ENCODE results near the gene DMXL1.

DNA sequence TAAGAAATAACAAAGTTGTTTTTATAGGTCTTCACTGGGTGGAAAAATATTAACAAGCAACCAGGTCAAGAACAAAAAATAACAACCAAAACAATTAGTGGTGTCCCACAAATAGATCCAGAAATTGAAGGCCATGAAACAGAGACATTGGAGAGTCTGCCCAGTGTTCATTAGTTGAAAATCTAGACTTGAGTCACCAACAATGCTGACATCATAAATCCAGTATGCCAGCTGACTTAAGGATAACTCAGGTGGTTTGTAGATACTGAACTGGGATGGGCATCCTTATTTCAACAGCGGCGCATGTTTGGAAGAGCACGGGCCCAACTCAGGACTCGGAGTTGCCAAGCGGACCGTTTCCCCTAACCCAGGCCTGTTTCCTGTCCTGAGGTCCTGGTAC, 204.3 kb downstream of the DMXL1 start:
- TF ChIP-seq, protein P1, sequence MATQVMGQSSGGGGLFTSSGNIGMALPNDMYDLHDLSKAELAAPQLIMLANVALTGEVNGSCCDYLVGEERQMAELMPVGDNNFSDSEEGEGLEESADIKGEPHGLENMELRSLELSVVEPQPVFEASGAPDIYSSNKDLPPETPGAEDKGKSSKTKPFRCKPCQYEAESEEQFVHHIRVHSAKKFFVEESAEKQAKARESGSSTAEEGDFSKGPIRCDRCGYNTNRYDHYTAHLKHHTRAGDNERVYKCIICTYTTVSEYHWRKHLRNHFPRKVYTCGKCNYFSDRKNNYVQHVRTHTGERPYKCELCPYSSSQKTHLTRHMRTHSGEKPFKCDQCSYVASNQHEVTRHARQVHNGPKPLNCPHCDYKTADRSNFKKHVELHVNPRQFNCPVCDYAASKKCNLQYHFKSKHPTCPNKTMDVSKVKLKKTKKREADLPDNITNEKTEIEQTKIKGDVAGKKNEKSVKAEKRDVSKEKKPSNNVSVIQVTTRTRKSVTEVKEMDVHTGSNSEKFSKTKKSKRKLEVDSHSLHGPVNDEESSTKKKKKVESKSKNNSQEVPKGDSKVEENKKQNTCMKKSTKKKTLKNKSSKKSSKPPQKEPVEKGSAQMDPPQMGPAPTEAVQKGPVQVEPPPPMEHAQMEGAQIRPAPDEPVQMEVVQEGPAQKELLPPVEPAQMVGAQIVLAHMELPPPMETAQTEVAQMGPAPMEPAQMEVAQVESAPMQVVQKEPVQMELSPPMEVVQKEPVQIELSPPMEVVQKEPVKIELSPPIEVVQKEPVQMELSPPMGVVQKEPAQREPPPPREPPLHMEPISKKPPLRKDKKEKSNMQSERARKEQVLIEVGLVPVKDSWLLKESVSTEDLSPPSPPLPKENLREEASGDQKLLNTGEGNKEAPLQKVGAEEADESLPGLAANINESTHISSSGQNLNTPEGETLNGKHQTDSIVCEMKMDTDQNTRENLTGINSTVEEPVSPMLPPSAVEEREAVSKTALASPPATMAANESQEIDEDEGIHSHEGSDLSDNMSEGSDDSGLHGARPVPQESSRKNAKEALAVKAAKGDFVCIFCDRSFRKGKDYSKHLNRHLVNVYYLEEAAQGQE (IDR thresholded peaks at IDR 0.05; ENCODE audit: insufficient read depth in 1 of 2, low read depth in 2 of 2, low read length in 1 of 2), result no peak
- TF ChIP-seq, protein P2, sequence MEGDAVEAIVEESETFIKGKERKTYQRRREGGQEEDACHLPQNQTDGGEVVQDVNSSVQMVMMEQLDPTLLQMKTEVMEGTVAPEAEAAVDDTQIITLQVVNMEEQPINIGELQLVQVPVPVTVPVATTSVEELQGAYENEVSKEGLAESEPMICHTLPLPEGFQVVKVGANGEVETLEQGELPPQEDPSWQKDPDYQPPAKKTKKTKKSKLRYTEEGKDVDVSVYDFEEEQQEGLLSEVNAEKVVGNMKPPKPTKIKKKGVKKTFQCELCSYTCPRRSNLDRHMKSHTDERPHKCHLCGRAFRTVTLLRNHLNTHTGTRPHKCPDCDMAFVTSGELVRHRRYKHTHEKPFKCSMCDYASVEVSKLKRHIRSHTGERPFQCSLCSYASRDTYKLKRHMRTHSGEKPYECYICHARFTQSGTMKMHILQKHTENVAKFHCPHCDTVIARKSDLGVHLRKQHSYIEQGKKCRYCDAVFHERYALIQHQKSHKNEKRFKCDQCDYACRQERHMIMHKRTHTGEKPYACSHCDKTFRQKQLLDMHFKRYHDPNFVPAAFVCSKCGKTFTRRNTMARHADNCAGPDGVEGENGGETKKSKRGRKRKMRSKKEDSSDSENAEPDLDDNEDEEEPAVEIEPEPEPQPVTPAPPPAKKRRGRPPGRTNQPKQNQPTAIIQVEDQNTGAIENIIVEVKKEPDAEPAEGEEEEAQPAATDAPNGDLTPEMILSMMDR (IDR thresholded peaks at IDR 0.05), result no peak
- TF ChIP-seq SIN3A (IDR thresholded peaks at IDR 0.05; ENCODE audit: borderline replicate concordance, insufficient read depth, low read depth, low read length) (no peak), POLR2AphosphoS5 (IDR thresholded peaks at IDR 0.05; ENCODE audit: low read depth, low read length) (no peak)

All from Panc1 (cell line).